Endothelial cell of umbilical vein (primary cell): ENCODE results near the gene SLC18A3. TPM values are rescaled to one million over a fixed set of nuclear protein-coding genes. Genes with fewer than 3 reads are reported as not detected.

ENCODE experiments used
- BruUV-seq: library from RNA; stranded (reverse); fragments of 400-500 nt; replicated peaks from 2 replicates; lab custom pipeline; 2021; lab: Mats Ljungman, UMichigan
- CTCF ChIA-PET: fragments of 300-600, 350-600 bp; sonication (Branson Sonifier 250); formaldehyde crosslinking; loops from one replicate; lab custom pipeline; 2021; ENCODE audit warnings: antibody characterized with exemption, inconsistent platforms; lab: Charles Lee
- POLR2A ChIA-PET: fragments of 300-600, 350-600 bp; sonication (Branson Sonifier 250); formaldehyde crosslinking; loops from one replicate; lab custom pipeline; 2021; ENCODE audit warnings: antibody characterized with exemption, inconsistent platforms; lab: Charles Lee
- DNase-seq: peaks from one replicate; pipeline ENCODE4 v3.0.0-alpha.2; 2011; ENCODE audit warnings: low read depth, low spot score
- FAIRE-seq: peaks from 2 replicates; lab custom pipeline; 2011; peaks lifted over from hg19 to GRCh38; lab: Jason Lieb, UNC
- H2AFZ ChIP-seq: 2 replicates; pipeline ENCODE4 v1.6.0; 2012; ENCODE audit warnings: low read depth, low read length, control low read depth, inconsistent platforms
- H3K27ac ChIP-seq: 2 replicates; pipeline ENCODE4 v1.5.1; 2011; ENCODE audit warnings: low read depth, mild to moderate bottlenecking, control low read depth, low read length, moderate library complexity; ENCODE audit not compliant: insufficient read depth
- H3K27me3 ChIP-seq, 2 experiments: 2 replicates each; pipeline versions ENCODE4 v1.6.0 to v1.6.1; 2011; ENCODE audit warnings: low read length in 2 of 2, mixed read lengths in 1 of 2; ENCODE audit not compliant: control insufficient read depth in 2 of 2, insufficient read depth in 2 of 2
- H3K36me3 ChIP-seq, 2 experiments: 2 replicates in 1 of 2; 3 replicates in 1 of 2; pipeline ENCODE4 v1.5.1; 2011; ENCODE audit warnings: low read length in 2 of 2, mild to moderate bottlenecking in 1 of 2, moderate library complexity in 1 of 2; ENCODE audit not compliant: control insufficient read depth in 2 of 2, insufficient read depth in 2 of 2; ENCODE audit errors: extremely low read depth in 1 of 2
- H3K4me1 ChIP-seq: 3 replicates; pipeline ENCODE4 v1.5.1; 2011; ENCODE audit warnings: mild to moderate bottlenecking, low read length; ENCODE audit not compliant: control insufficient read depth, insufficient read depth; ENCODE audit errors: extremely low read depth
- H3K4me2 ChIP-seq: 2 replicates; pipeline ENCODE4 v1.6.1; 2011; ENCODE audit warnings: low read length, control low read depth, mixed read lengths; ENCODE audit not compliant: insufficient read depth
- H3K4me3 ChIP-seq, 3 experiments: fragments of 200-600 bp in 1 of 3; sonication (generic), shearing (Covaris generic) in 1 of 3; replicated peaks in 1 of 3; 2 replicates each; pipeline ENCODE4 v1.5.1; 2011 to 2016; ENCODE audit warnings: control low read depth in 3 of 3, low read length in 3 of 3, mild to moderate bottlenecking in 2 of 3, inconsistent platforms in 1 of 3, low read depth in 1 of 3, moderate library complexity in 1 of 3; ENCODE audit not compliant: insufficient read depth in 1 of 3
- H3K79me2 ChIP-seq: 2 replicates; pipeline ENCODE4 v1.6.0; 2012; ENCODE audit warnings: low read length, inconsistent platforms; ENCODE audit not compliant: control insufficient read depth, insufficient read depth
- H3K9ac ChIP-seq: replicated peaks from 2 replicates; pipeline ENCODE3; 2011; ENCODE audit warnings: low read length, control low read depth; ENCODE audit not compliant: insufficient read depth; ENCODE audit errors: extremely low read depth
- H3K9me1 ChIP-seq: replicated peaks from 3 replicates; pipeline ENCODE4 v1.6.0; 2011; ENCODE audit warnings: mild to moderate bottlenecking, low read length; ENCODE audit not compliant: control insufficient read depth, insufficient read depth; ENCODE audit errors: extremely low read depth
- H3K9me3 ChIP-seq: replicated peaks from 2 replicates; pipeline ENCODE4 v1.5.1; 2012; ENCODE audit warnings: low read length, inconsistent platforms; ENCODE audit not compliant: control insufficient read depth, insufficient read depth
- H4K20me1 ChIP-seq: replicated peaks from 2 replicates; pipeline ENCODE3; 2011; ENCODE audit warnings: mild to moderate bottlenecking, low read length; ENCODE audit not compliant: control insufficient read depth, insufficient read depth; ENCODE audit errors: extremely low read depth
- EZH2 ChIP-seq: IDR thresholded peaks from 2 replicates; pipeline ENCODE4 v1.6.1; 2012; ENCODE audit warnings: borderline replicate concordance, low read depth, mild to moderate bottlenecking, moderate library complexity, low read length, inconsistent platforms; ENCODE audit not compliant: severe bottlenecking
- JUN ChIP-seq: IDR thresholded peaks from 2 replicates; pipeline ENCODE4 v1.6.1; 2011; ENCODE audit warnings: borderline replicate concordance, low read depth; ENCODE audit not compliant: insufficient read length, insufficient read depth
- MYC ChIP-seq: IDR thresholded peaks from one replicate; pipeline ENCODE4 v1.6.1; 2011; ENCODE audit warnings: mild to moderate bottlenecking, low read depth, low read length
- POLR2A ChIP-seq: IDR thresholded peaks from 2 replicates; pipeline ENCODE4 v1.6.1; 2012; ENCODE audit warnings: low read depth, mild to moderate bottlenecking, control low read depth, low read length
- POLR2AphosphoS5 ChIP-seq: IDR thresholded peaks from 2 replicates; pipeline ENCODE4 v1.6.1; 2012; ENCODE audit warnings: low read depth, mild to moderate bottlenecking, control low read depth, low read length, moderate library complexity; ENCODE audit not compliant: insufficient read depth
- dilution Hi-C: fragments of 300-500 bp; cut with MboI; formaldehyde crosslinking; loops from one replicate; pipeline ENCODE4 v1.15.0; 2019; ENCODE audit warnings: low sequenced_read_pairs; ENCODE audit not compliant: extremely low pct_ligation_motif_present
- intact Hi-C: fragments of 100-400 bp; cut with micrococcal nuclease; formaldehyde crosslinking; loops from one replicate; pipeline ENCODE4 v1.10.0; 2022
- polyA plus RNA-seq, 4 experiments: library from polyadenylated mRNA; depleted of rRNA in 3 of 4; stranded (reverse) in 3 of 4; unstranded in 1 of 4; fragments of >200 nt; gene quantifications; 2 replicates each; pipeline versions ENCODE4 v1.2.1 to v1.2.3, GENCODE V29; 2011 to 2012; ENCODE audit warnings: missing spikeins in 1 of 4
- total RNA-seq: library from RNA; stranded (reverse); gene quantifications from 2 replicates; pipeline ENCODE4 v1.2.3, GENCODE V29; 2021
- TF ChIP-seq, protein P1 (sequence below), 2 donors: IDR thresholded peaks; 1 replicate in 1 of 2; 2 replicates in 1 of 2; pipeline ENCODE4 v1.5.1; 2011; ENCODE audit warnings: low read length in 2 of 2, mild to moderate bottlenecking in 2 of 2, moderate library complexity in 2 of 2, control low read depth in 1 of 2, inconsistent platforms in 1 of 2, low read depth in 1 of 2; ENCODE audit not compliant: insufficient read depth in 1 of 2; ENCODE audit errors: extremely low read depth in 1 of 2
- TF ChIP-seq, protein P2 (sequence below): IDR thresholded peaks from 2 replicates; pipeline ENCODE4 v1.6.1; 2011; ENCODE audit not compliant: insufficient read depth, insufficient read length

Gene SLC18A3
- total and polyA plus RNA-seq, 2 donors (not counting 3 experiments of a cell fraction or from before 2014, with no cell fraction given): not detected

DNA sequence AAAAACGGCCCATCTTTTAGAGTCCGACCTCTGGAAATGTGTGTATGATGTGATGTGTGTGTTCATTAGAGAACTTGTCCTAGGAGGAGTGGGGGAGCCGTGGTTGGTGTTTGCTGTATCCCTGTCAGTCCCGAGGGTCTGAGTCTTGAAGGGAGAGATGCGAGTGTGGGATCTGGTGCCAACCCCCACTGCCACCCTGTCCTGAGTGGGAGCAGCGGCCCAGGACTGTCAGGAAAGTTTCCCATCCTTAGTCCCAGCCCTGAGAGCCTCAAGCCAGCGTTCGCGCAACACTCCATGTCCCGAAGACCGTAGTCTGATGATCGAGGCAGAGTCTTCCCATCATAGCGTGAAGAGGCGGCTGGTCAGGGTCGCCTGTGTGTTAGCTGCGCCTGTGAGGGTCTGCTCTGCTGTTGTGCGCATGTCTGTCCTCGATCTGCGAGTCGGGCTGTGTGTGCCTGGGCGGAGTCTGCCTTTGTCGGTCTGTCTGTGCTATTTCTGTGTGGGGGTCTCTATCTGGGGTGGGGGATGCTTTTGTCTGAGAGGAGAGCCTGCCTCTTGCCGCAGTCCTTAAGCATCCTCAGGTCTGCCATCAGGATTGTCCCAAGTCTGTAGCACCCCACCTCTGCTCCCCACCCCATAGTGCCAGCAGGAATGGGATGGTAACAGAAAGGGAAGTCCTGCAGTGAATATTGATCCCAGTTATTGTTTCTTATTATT lies 3.2 kb downstream of the SLC18A3 start:
- H2AFZ ChIP-seq: no peak overlapping the region
- dilution Hi-C loops (no loop called here), intact Hi-C loops (no loop called here)
- ChIA-PET CTCF (no interaction called here), POLR2A (no interaction called here)
- no peak overlapping the region for H3K4me3 ChIP-seq
- no peaks in the 10 kb centered on the region for H3K9me1 ChIP-seq
- no peaks in the 10 kb centered on the region for H3K4me1 ChIP-seq
- no peak overlapping the region for H3K4me2 ChIP-seq
- DNase-seq (no peak), FAIRE-seq (no peak)
- H3K27me3 ChIP-seq: peaks cover 69 to 74% of the 10 kb centered on the region in 2 experiments
- H4K20me1 ChIP-seq: no peaks in the 10 kb centered on the region
- H3K9ac ChIP-seq: no peak overlapping the region
- no TSS peak for BruUV-seq
- H3K79me2 ChIP-seq: no peaks in the 10 kb centered on the region
- H3K36me3 ChIP-seq: no peaks in the 10 kb centered on the region
- H3K9me3 ChIP-seq: no peaks in the 10 kb centered on the region
- no peak overlapping the region for H3K27ac ChIP-seq
- TF ChIP-seq EZH2 (peak; percentile 88), JUN (no peak)

DNA sequence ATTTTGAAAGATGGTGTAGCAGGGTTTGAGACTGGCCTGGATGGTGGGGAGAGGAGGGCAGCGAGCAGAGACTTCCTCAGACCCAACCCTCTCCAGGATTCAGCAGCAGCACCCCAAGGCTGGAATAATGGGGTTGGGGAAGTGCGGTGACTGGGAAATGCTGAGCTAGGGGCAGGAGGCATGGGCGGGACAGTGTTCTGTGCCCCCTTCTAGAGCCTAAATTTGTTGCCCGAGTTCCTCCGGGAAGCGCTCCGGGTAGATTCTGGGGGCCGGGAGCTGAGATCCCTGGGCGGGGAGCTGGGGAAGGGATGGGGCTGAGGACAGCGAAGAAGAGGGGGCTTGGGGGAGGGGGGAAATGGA lies 3.8 kb downstream of the SLC18A3 start, which contains the start of gene CHAT:
TSS of gene CHAT (plus strand) at position 156 of the 360 bp plus-strand sequence. CDS start at position 309, 153 bp downstream.
- Histone ChIP-seq H3K36me3 (no peaks in the 10 kb centered on the region), H3K27ac (no peak within 1 kb of the TSS), H3K4me1 (no peaks in the 10 kb centered on the region), H3K9ac (no peak within 1 kb of the TSS), H3K4me2 (no peak within 1 kb of the TSS), H4K20me1 (no peaks in the 10 kb centered on the region), H2AFZ (no peak within 1 kb of the TSS), H3K27me3 (peaks cover 65 to 70% of the 10 kb centered on the region in 2 experiments), H3K9me1 (no peaks in the 10 kb centered on the region), H3K79me2 (no peaks in the 10 kb centered on the region), H3K9me3 (no peaks in the 10 kb centered on the region), H3K4me3 (no peak within 1 kb of the TSS)
- TF ChIP-seq POLR2A: no peak
- no peak for TF ChIP-seq POLR2AphosphoS5
- TF ChIP-seq, protein P1, sequence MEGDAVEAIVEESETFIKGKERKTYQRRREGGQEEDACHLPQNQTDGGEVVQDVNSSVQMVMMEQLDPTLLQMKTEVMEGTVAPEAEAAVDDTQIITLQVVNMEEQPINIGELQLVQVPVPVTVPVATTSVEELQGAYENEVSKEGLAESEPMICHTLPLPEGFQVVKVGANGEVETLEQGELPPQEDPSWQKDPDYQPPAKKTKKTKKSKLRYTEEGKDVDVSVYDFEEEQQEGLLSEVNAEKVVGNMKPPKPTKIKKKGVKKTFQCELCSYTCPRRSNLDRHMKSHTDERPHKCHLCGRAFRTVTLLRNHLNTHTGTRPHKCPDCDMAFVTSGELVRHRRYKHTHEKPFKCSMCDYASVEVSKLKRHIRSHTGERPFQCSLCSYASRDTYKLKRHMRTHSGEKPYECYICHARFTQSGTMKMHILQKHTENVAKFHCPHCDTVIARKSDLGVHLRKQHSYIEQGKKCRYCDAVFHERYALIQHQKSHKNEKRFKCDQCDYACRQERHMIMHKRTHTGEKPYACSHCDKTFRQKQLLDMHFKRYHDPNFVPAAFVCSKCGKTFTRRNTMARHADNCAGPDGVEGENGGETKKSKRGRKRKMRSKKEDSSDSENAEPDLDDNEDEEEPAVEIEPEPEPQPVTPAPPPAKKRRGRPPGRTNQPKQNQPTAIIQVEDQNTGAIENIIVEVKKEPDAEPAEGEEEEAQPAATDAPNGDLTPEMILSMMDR (IDR thresholded peaks at IDR 0.05; ENCODE audit: extremely low read depth in 1 of 2, insufficient read depth in 1 of 2, low read depth in 1 of 2, low read length in 2 of 2): no peak
- no peak for TF ChIP-seq MYC
- no peak for TF ChIP-seq JUN
- TF ChIP-seq, protein P2, sequence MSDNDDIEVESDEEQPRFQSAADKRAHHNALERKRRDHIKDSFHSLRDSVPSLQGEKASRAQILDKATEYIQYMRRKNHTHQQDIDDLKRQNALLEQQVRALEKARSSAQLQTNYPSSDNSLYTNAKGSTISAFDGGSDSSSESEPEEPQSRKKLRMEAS: no peak
- TF ChIP-seq EZH2: peak; percentile 77
- ChIA-PET POLR2A (no interaction called here), CTCF (no interaction called here)
- intact Hi-C loops: no loop called here
- FAIRE-seq (no peak), DNase-seq (no peak)
- dilution Hi-C loops: no loop called here
- BruUV-seq: no TSS peak
